ENCODE data around the gene CD24.

The CD24 gene

GRCh38 chr6:106988664-106989063 is 14.1 kb upstream of the CD24 start:
- peaks cover 5% of the 10 kb centered on the region for H3K4me1 ChIP-seq (ENCODE audit: low read depth, poor library complexity, severe bottlenecking)
- no peaks in the 10 kb centered on the region for H3K27me3 ChIP-seq (ENCODE audit: insufficient read depth, low read depth)
- H3K36me3 ChIP-seq (ENCODE audit: insufficient read depth) = no peaks in the 10 kb centered on the region
- TF ChIP-seq CTCF (conservative IDR thresholded peaks at IDR 0.05; ENCODE audit: low read depth, low read length) = no peak
- H3K4me3 ChIP-seq (IDR thresholded peaks at IDR 0.05; ENCODE audit: insufficient read depth, low read depth, low read length) = no peak overlapping the region
- H4K20me1 ChIP-seq (ENCODE audit: insufficient read depth) = no peaks in the 10 kb centered on the region
- H3K9ac ChIP-seq = no peak overlapping the region
- no peak overlapping the region for H3K4me2 ChIP-seq
- no peak overlapping the region for H2AFZ ChIP-seq (ENCODE audit: low read depth)
- H3K79me2 ChIP-seq (ENCODE audit: insufficient read depth, low read depth) = no peaks in the 10 kb centered on the region
- H3K27ac ChIP-seq = no peak overlapping the region

- Histone ChIP-seq H4K20me1 (ENCODE audit: insufficient read depth) (no peaks in the 10 kb centered on the region), H3K4me3 (IDR thresholded peaks at IDR 0.05; ENCODE audit: insufficient read depth, low read depth, low read length) (no peak overlapping the region), H3K79me2 (ENCODE audit: insufficient read depth, low read depth) (no peaks in the 10 kb centered on the region), H3K27ac (no peak overlapping the region), H3K36me3 (ENCODE audit: insufficient read depth) (no peaks in the 10 kb centered on the region), H3K9ac (no peak overlapping the region), H2AFZ (ENCODE audit: low read depth) (no peak overlapping the region), H3K4me1 (ENCODE audit: low read depth, poor library complexity, severe bottlenecking) (no peaks in the 10 kb centered on the region), H3K27me3 (ENCODE audit: insufficient read depth, low read depth) (no peaks in the 10 kb centered on the region; the same call in 1 of the 2 replicates), H3K4me2 (no peak overlapping the region)
- TF ChIP-seq CTCF (conservative IDR thresholded peaks at IDR 0.05; ENCODE audit: low read depth, low read length) = no peak
Measured at GRCh38 chr6:106981926-106982325, 7.4 kb upstream of the CD24 start.

GRCh38 chr6:106980926-106981325 is 6.4 kb upstream of the CD24 start:
- Histone ChIP-seq H4K20me1 (ENCODE audit: insufficient read depth) (no peaks in the 10 kb centered on the region), H3K4me3 (IDR thresholded peaks at IDR 0.05; ENCODE audit: insufficient read depth, low read depth, low read length) (no peak overlapping the region), H3K4me2 (no peak overlapping the region), H3K9ac (no peak overlapping the region), H3K4me1 (ENCODE audit: low read depth, poor library complexity, severe bottlenecking) (no peaks in the 10 kb centered on the region), H3K27me3 (ENCODE audit: insufficient read depth, low read depth) (no peaks in the 10 kb centered on the region; the same call in 1 of the 2 replicates), H2AFZ (ENCODE audit: low read depth) (no peak overlapping the region), H3K27ac (no peak overlapping the region), H3K79me2 (ENCODE audit: insufficient read depth, low read depth) (no peaks in the 10 kb centered on the region), H3K36me3 (ENCODE audit: insufficient read depth) (no peaks in the 10 kb centered on the region)
- TF ChIP-seq CTCF (conservative IDR thresholded peaks at IDR 0.05; ENCODE audit: low read depth, low read length) = no peak

GRCh38 chr6:106979435-106979884 is 4.9 kb upstream of the CD24 start:
- Histone ChIP-seq H3K9ac (no peak overlapping the region), H4K20me1 (ENCODE audit: insufficient read depth) (no peaks in the 10 kb centered on the region), H2AFZ (ENCODE audit: low read depth) (peak overlapping the region; percentile 54), H3K79me2 (ENCODE audit: insufficient read depth, low read depth) (no peaks in the 10 kb centered on the region), H3K4me1 (ENCODE audit: low read depth, poor library complexity, severe bottlenecking) (no peaks in the 10 kb centered on the region), H3K27ac (no peak overlapping the region), H3K4me2 (0 out of 2 replicates have a peak overlapping the region, but pooled peaks have one; percentile 33), H3K4me3 (IDR thresholded peaks at IDR 0.05; ENCODE audit: insufficient read depth, low read depth, low read length) (no peak overlapping the region), H3K36me3 (ENCODE audit: insufficient read depth) (no peaks in the 10 kb centered on the region), H3K27me3 (ENCODE audit: insufficient read depth, low read depth) (no peaks in the 10 kb centered on the region; the same call in 1 of the 2 replicates)
- TF ChIP-seq CTCF (conservative IDR thresholded peaks at IDR 0.05; ENCODE audit: low read depth, low read length) = peak; percentile 83
